HepG2 (cell line): ENCODE measurements around the gene FAM131C. TPM values are rescaled to one million over a fixed set of nuclear protein-coding genes. Genes with fewer than 3 reads are reported as not detected.
A peak's percentile ranks its signal among the peaks of the same experiment; 100 is the strongest.

Source experiments
- AKAP8 ChIP-seq: sonication (generic); formaldehyde crosslinking; IDR thresholded peaks from 2 replicates; pipeline ENCODE4 v1.5.1; 2020; ENCODE audit warnings: mild to moderate bottlenecking, missing genetic modification reagents
- BORCS8-MEF2B ChIP-seq: sonication (generic); formaldehyde crosslinking; IDR thresholded peaks from 2 replicates; pipeline ENCODE4 v1.8.0; 2022; ENCODE audit warnings: mild to moderate bottlenecking, missing genetic modification reagents
- HOXA3 ChIP-seq: sonication (generic); formaldehyde crosslinking; IDR thresholded peaks from 2 replicates; pipeline ENCODE4 v1.5.0; 2020; ENCODE audit warnings: missing genetic modification reagents
- JUN ChIP-seq: sonication (generic); formaldehyde crosslinking; IDR thresholded peaks from 2 replicates; pipeline ENCODE4 v1.4.0; 2020; ENCODE audit warnings: mild to moderate bottlenecking, missing genetic modification reagents
- JUND ChIP-seq: sonication (generic); formaldehyde crosslinking; IDR thresholded peaks from 2 replicates; pipeline ENCODE4 v1.8.0; 2022; ENCODE audit warnings: mild to moderate bottlenecking, missing genetic modification reagents
- KDM3A ChIP-seq: IDR thresholded peaks from 2 replicates; pipeline ENCODE4 v1.6.1; 2018; ENCODE audit warnings: low read depth, missing compliant biosample characterization
- NCOA1 ChIP-seq: sonication (generic); formaldehyde crosslinking; IDR thresholded peaks from 2 replicates; pipeline ENCODE4 v1.9.0; 2021; ENCODE audit warnings: missing genetic modification reagents
- NCOA5 ChIP-seq: sonication (generic); formaldehyde crosslinking; IDR thresholded peaks from 2 replicates; pipeline ENCODE4 v1.4.0; 2020; ENCODE audit warnings: missing genetic modification reagents
- PHF21A ChIP-seq: sonication (generic); formaldehyde crosslinking; IDR thresholded peaks from 2 replicates; pipeline ENCODE4 v1.5.0; 2020; ENCODE audit warnings: mild to moderate bottlenecking, missing genetic modification reagents
- SP2 ChIP-seq: sonication (generic); formaldehyde crosslinking; IDR thresholded peaks from 2 replicates; pipeline ENCODE4 v1.5.1; 2020; ENCODE audit warnings: mild to moderate bottlenecking, missing genetic modification reagents
- TEF ChIP-seq: sonication (generic); formaldehyde crosslinking; IDR thresholded peaks from 2 replicates; pipeline ENCODE4 v1.5.0; 2020; ENCODE audit warnings: missing genetic modification reagents
- XBP1 ChIP-seq: sonication (generic); formaldehyde crosslinking; IDR thresholded peaks from 2 replicates; pipeline ENCODE4 v1.5.0; 2020; ENCODE audit warnings: missing genetic modification reagents
- ZBTB4 ChIP-seq: sonication (generic); formaldehyde crosslinking; IDR thresholded peaks from 2 replicates; pipeline ENCODE4 v1.4.0; 2020; ENCODE audit warnings: missing genetic modification reagents, mild to moderate bottlenecking, borderline replicate concordance
- ZNF264 ChIP-seq: sonication (generic); formaldehyde crosslinking; IDR thresholded peaks from 2 replicates; pipeline ENCODE4 v1.4.0; 2020; ENCODE audit warnings: missing genetic modification reagents
- ZNF503 ChIP-seq: sonication (generic); formaldehyde crosslinking; IDR thresholded peaks from 2 replicates; pipeline ENCODE4 v1.4.0; 2020; ENCODE audit warnings: missing genetic modification reagents
- ZNF646 ChIP-seq: sonication (generic); formaldehyde crosslinking; IDR thresholded peaks from 2 replicates; pipeline ENCODE4 v1.9.0; 2021; ENCODE audit warnings: mild to moderate bottlenecking, missing genetic modification reagents
- polyA plus RNA-seq, 8 experiments: library from polyadenylated mRNA; depleted of rRNA in 3 of 8; stranded (reverse) in 7 of 8; unstranded in 1 of 8; fragments of >200 nt; fragmentation: Illumina TruSeq in 4 of 8; extraction: Trizol in 4 of 8; gene quantifications; 2 replicates each; pipeline versions ENCODE4 v1.2.1 to v1.2.3, GENCODE V29; 2011 to 2016; ENCODE audit warnings: low read depth in 4 of 8, missing spikeins in 1 of 8, mixed read lengths in 1 of 8; ENCODE audit not compliant: insufficient read depth in 1 of 8
- total RNA-seq, 5 experiments: library from RNA; depleted of rRNA; stranded (reverse); fragments of >200 nt; fragmentation: Illumina TruSeq; extraction: Trizol; gene quantifications; 2 replicates each; pipeline ENCODE4 v1.2.3, GENCODE V29; 2016; ENCODE audit warnings: low read depth in 1 of 5

FAM131C gene
- total and polyA plus RNA-seq, 2 of the 13 experiments (the other 11 are each of a cell fraction or from before 2014, with no cell fraction given): 0.07 TPM; not detected in 1

GRCh38 chr1:16017461-16018303 lies 55.8 kb downstream of the FAM131C start, which contains the start of gene HSPB7 (continued):
- TF ChIP-seq ZNF646 (CRISPR knock-in tag) (no peak), ZNF264 (no peak), PHF21A (no peak), ZBTB4 (CRISPR knock-in tag) (no peak), ZNF503 (CRISPR knock-in tag) (no peak), KDM3A (CRISPR knock-in tag) (no peak), SP2 (CRISPR knock-in tag) (no peak), JUN (CRISPR knock-in tag) (no peak), BORCS8-MEF2B (CRISPR knock-in tag) (no peak), TEF (no peak), JUND (CRISPR knock-in tag) (no peak), AKAP8 (CRISPR knock-in tag) (no peak), NCOA5 (CRISPR knock-in tag) (no peak), XBP1 (CRISPR knock-in tag) (no peak), NCOA1 (no peak), HOXA3 (CRISPR knock-in tag) (peak; percentile 54)
